Measurements from ENCODE around the gene MAP3K12.

GRCh38 chr12:53530061-53530460 is 30.8 kb upstream of the MAP3K12 start:
- no peak for TF ChIP-seq CTCF (IDR thresholded peaks at IDR 0.05)
- no peak for TF ChIP-seq POLR2AphosphoS5 (IDR thresholded peaks at IDR 0.05)
- no peak for TF ChIP-seq POLR2A (IDR thresholded peaks at IDR 0.05; ENCODE audit: low read depth)
